NCI-H2107 (cell line): Measurements from ENCODE around the gene TUBB3.

Experiments
- DNase-seq: peaks from one replicate; lab custom pipeline; 2025; lab: John Stamatoyannopoulos, UW

The TUBB3 gene

DNA sequence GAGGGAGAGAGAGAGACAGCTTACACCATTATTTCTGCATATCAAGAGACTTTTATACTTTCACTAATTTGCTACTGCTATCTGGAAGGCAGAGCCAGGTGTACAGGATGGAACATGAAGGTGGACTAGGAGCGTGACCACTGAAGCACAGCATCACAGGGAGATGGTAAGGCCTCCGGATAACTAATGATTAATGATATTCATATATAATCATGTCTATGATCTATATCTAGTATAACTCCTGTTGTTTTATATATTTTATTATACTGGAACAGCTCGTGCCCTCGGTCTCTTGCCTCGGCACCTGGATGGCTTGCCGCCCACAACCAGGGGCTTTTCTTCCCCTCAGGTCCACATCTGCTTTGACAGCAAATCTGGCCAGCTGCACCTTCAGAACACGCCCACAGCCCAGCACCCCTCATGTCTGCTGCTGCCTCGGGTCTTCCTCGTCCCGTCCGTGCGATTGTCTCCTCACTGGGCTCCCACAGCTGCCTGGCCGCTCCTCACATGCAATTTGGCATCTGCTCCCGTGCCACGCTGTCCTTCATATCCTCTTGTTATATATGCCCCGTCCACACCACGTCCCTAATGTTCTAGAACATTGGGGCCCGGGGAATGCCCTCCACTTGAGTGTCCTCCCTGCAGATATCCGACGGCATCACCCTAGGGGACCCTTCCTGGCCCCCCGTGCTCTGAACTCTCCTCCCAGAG is 15.2 kb downstream of the TUBB3 start:
- no peak for DNase-seq

DNA sequence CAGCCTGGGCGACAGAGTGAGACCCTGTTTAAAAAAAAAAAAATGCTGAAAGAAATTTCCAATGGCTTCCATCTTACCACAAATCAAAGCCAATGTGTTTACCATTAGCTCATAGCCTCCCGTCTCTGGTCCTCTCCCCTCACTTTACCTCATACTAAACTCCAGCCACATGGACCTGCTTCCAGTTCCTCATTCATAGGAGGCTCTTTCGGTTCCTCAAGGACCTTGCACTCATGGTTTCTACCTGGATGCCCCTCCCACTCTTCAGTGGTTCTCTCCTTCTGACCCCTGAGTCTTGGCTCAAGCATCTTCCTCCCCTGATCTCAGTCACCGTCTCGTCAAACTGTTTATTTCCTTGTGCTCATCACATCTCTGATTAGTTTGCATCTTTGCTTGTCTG is 21.6 kb downstream of the TUBB3 start:
- DNase-seq, result no peak

DNA sequence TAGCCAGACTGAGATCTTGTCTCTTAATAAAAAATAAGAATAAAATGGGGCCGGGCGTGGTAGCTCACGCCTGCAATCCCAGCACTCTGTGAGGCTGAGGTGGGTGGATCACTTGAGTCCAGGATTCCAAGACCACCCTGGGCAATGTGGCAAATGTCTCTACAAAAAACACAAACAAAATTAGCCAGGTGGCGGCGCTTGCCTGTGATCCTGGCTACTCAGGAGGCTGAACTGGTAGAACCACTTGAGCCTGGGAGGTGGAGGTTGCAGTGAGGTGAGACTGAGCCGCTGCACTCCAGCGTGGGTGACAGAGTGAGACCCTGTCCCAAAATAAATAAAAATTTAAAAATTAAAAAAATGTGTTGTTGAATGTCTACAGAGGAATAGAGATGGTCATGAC is 22.5 kb downstream of the TUBB3 start:
- no peak for DNase-seq

DNA sequence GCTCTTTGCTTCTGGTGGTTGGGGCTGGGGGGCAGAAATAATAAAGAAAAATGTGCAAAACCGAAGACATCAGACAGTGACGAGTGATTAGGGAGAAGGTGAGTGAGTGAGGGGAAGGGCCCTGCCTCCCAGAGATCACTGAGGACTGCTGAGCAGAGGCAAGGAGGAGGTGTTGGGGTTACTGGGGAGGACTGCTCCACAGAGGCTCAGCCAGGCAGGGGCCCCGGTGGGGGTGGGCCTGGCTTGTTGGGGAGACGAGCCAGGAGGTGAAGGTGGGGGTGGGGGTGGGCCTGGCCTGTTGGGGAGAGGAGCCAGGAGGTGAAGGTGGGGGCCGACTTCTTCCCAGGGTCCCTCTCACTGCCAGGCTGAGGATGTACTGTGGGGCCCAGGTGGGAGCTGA is 23.4 kb downstream of the TUBB3 start:
- DNase-seq, result no peak

DNA sequence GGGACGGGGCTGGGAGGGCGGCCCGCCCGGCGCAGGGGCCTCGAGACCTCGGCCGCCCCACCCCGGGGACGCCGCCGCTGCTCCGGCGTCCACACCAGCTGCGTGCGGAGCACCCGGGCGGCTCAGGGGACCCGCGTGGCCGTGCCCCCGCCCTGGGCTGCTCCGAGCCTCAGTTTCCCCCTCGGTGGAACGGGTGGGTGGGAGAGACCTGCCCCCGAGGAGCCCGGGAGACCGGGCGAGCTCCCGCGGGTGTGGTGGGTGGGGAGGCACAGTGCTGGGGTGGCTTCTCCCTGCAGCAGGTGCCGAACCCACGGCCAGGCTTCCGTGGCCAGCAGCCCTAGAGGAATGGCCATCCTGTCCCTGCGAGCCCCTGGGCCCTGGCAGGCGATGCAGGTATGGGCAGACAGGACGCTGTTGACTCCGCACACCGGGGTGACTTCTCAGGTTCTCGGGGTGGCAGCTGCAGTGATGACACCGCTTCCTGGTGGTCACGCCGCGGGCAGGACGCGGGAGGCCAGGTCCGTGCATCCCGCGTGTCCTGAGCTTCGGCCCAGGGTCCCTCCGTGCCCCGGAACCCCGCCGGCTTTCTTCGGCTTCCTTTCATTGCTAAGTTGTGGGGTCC is 26.1 kb downstream of the TUBB3 start:
- no peak for DNase-seq

DNA sequence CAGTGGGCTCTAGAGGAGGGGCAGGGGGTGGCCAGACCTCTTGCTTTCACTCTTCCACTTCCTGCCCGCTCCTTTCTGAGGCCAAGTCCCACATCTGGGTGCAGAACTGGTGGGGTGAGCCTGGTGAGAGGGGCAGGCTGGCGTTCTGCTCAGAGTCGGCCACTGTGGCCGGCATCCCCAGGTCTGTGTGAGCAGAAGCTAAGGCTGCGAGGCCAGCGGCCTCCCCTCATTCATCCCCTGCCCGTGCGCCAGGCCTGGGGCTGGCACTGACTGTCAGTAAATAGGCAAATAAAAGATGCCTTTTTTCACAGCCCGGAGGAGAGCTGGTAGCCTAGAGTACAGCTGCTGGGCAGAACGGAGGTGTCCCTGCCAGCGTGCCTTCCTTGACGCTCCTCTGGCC is 26.6 kb downstream of the TUBB3 start:
- no peak for DNase-seq

DNA sequence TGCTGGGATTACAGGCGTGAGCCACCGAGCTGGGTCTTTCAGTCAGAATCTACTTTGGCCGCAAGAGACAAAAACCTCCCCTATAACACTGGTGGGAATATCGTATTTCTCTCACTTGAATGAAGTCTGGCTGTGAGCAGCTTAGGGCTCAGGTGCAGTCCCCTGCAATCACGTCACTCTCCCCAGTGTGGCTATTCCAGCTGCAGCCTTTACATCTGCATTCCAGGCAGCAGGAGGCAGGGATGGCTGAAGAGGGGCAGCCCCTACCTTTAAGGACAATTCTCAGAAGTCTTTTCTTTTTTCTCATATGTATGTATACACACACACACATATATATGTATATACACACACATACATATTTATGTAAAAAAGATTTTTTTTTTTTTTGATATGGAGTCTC is 28.4 kb downstream of the TUBB3 start:
- peak; percentile 36 for DNase-seq

DNA sequence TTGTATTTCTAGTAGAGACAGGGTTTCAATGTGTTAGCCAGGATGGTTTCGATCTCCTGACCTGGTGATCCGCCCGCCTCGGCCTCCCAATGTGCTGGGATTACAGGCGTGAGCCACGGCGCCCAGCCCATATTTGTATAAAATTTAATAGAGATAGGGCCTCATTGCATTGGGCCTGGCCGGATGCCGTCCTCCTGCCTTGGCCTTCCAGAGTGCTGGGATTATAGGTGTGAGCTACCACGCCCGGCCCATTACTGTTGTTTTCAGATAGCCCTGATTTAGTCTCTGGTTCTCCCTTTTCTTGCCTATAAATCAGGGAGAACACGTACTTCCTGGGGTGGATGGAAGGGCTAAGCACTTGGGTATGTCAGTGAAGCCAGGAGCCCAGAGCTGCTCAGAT is 28.9 kb downstream of the TUBB3 start:
- no peak for DNase-seq

DNA sequence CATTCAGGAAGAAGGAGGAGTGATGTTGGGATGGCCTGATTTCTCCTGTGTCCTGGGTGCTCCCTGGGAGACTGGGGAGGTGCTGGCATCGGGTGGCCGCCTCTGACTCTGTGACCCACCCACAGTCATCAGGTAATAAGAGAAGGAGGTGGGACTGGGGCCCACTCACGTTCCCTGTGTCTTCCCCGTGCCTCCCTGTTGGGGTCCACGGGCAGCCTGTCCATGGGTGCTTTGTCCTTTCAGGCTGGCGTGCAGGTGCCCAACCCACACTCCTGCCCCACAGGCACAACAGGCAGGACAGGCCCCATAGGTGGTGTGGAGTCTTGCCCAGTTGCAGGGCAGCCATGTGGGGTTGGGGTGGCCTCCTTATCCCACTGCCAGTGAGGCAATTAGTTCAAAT is 29.4 kb downstream of the TUBB3 start:
- no peak for DNase-seq

DNA sequence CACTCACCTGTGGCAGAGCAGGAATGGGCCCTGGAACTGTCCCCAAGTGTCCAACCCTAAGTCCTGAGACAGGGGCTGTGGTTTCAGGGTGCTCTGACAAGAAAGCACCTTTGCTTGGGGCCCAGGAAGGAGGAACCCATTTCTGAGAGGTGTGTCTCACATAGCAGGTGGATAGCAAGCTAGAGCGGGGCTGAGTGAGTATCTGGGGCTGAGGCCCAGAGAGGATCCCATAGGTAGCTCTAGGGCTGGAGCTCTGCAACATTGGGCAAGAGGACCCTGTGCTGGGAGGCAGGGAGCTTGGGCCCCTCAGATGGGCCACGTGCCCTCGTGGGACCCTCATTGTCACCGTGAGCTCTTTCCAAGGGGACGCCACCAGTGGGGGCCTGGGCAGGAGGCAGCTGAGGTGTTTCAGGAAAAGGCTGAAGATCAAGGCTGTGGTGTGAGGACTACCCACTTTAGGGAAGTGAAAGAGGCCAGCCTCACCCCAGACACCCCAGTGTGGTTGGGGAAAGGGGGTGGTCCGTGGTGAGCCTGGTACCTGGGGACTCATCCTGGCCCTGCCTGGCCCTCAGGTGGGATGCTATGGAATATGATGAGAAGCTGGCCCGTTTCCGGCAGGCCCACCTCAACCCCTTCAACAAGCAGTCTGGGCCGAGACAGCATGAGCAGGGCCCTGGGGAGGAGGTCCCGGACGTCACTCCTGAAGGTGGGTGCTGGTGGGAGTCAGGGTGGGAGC is 30.7 kb downstream of the TUBB3 start:
- DNase-seq, result no peak

DNA sequence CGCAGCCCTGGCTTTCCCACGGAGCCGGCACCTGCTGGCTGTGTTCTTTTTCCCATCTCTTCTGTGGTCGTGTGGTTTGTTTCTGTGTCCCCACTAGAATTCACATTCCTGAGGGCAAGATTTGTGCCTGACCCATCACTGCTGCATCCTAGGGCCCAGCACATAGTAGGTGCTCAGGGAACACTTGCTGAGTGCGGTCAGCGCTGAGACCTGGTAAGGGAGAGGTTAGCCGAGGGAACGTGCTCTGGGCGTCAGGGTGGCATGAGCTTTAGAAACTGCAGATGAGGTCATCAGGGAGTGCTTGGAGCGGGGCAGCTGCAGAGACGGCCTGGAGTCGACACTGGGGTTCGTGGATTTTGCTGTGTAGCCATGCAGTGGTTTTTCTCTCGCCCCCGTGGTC is 31.3 kb downstream of the TUBB3 start:
- no peak for DNase-seq

DNA sequence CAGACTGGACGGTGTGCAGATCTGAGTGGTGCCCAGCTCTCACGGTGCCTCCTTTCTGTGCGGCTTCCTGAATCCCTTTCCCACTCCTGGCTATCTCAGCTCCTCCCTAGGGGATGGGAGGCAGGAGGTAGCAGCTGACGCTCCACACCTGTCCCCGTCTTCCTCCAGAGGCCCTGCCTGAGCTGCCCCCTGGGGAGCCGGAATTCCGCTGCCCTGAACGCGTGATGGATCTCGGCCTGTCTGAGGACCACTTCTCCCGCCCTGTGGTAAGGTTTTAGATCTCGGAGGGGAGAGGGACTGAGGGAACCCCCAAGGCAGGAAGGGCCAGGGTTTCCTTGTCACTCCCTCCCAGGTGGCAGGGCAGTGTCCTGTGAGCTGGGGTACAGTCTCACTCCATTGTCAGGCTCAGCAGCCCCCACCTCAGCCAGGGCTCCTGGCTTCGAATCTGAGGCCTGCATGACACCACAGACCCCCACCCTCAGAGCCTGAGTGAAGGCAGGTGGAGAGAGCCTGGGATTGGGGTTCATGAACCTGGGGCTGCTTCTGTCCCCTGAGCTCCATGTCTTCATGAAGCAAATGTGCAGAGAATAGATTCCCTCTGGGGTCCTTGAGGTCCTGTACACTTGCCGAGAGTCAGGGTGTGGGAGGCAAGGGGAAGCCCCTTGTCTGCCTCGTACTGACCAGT is 32.0 kb downstream of the TUBB3 start:
- DNase-seq, result no peak

DNA sequence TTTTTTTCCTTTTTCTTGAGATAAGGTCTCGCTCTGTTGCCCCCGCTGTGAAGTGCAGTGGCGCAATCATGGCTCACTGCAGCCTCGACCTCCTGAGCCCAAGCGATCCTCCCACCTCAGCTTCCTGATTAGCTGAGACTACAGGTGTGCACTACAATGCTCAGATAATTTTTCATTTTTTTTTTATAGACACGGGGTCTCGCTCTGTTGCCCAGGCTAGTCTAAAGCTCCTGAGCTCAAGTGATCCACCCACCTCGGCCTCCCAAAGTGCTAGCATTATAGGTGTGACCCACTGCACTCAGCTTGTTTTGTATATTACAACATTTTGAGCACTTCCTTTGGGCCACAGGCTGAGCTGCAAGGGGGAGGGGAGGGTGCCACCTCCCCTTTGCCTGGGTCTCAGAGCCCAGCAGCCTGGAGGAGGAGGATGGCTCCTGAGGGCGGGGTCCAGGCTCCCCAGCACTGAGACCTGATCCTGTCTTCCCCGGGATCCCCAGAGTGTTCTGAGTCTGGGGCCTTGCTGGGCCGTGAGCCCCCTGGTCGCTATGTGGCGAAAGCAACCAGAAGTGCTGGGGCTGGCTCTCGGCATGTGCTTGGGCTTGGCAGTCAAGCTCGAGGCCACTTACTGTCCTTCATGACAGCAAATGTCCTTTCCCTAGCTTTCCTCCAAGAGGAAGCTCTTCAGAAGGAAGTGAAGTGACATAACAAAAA is 33.5 kb downstream of the TUBB3 start:
- DNase-seq, result no peak

DNA sequence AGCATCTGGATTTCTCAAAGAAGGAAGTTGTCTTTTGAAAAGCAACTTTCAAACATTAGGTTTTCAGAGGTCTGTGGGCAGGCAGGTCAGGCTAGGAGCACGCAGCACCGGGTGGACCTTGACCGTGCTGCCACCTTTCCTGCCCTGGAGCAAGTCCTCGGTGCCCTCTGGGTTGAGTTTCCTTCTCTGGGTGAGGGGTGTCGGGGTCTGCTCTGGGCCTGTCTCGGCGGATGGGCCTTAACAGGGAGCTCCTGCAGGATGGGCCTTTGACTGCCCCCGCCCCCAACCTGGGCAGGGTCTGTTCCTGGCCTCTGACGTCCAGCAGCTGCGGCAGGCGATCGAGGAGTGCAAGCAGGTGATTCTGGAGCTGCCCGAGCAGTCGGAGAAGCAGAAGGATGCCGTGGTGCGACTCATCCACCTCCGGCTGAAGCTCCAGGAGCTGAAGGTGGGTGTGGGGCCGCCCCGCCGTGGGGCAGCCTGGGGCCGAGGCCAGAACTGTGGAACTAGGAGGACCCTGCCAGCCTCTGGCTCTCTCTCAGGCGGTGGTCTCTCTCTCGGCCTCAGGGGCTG is 34.2 kb downstream of the TUBB3 start:
- no peak for DNase-seq

DNA sequence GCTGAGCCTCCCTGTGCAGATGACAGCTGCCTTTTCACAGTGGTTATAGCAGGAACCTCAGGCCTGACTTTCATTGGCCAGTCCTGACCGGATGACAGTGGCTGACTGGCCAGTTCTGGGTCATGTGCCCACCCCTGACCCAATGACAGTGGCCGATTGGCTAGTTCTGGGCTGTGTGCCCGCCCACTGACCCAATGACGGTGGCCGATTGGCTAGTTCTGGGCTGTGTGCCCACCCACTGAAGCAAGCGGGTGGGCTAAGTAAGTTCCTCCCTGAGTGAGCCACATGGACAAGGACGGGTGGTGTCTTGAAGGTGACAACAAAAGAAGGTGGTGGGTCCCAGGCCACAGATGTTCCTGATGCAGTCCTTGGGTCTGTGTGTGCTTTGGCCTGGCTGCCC is 34.9 kb downstream of the TUBB3 start:
- no peak for DNase-seq

DNA sequence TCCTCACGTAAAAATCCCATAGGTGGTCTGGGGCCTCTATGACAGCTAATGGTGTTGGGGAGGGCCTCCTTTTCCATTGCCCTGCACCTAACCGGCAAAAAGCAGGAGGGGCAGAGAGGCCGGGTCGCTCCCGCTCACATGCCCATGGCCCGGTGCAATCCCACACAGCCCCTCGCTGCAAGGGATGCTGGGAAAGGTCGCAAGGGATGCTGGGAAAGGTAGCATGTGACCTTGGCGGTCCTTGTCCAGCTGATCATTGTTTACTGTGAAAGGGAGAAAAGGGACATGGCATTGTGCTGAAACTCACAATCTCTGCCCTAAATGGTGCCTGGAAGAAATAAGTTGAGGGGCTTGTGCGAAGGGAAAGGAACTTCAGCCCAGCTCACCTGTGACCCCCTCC is 35.5 kb downstream of the TUBB3 start:
- no peak for DNase-seq

DNA sequence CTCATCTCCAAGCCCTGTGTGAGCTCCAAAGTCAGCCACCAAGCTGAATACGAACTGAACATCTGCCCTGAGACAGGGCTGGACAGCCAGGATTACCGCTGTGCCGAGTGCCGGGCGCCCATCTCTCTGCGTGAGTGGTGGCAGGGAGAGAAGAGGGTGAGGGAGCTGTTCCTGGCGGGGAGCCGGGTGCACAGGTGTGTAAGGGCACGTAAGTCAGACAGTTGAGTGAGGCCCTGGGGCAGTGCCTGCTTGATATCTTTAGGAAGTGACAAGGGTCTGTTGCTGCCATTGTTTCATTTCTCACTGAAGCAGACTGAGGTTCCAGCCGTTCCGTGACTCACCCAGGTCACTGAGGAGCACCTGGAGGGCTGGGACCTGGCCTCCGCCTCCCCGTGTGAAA is 37.8 kb downstream of the TUBB3 start:
- DNase-seq, result no peak

DNA sequence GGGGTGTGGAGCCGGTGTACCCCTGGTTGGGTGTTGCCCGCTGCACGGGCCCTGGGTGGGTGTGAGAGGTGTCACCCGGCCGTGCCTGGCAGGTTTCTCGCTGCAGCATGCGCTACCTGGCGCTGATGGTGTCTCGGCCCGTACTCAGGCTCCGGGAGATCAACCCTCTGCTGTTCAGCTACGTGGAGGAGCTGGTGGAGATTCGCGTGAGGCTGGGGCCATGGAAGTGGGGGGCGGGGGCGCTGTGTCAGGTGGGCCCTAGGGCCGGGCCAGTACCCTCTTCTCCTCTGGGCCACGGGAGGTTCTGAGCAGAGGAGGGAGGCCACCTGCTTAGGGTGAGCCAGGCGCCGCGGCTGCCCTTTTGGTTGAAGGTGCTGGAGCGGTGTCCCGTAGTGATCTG is 38.8 kb downstream of the TUBB3 start:
- DNase-seq, result no peak

DNA sequence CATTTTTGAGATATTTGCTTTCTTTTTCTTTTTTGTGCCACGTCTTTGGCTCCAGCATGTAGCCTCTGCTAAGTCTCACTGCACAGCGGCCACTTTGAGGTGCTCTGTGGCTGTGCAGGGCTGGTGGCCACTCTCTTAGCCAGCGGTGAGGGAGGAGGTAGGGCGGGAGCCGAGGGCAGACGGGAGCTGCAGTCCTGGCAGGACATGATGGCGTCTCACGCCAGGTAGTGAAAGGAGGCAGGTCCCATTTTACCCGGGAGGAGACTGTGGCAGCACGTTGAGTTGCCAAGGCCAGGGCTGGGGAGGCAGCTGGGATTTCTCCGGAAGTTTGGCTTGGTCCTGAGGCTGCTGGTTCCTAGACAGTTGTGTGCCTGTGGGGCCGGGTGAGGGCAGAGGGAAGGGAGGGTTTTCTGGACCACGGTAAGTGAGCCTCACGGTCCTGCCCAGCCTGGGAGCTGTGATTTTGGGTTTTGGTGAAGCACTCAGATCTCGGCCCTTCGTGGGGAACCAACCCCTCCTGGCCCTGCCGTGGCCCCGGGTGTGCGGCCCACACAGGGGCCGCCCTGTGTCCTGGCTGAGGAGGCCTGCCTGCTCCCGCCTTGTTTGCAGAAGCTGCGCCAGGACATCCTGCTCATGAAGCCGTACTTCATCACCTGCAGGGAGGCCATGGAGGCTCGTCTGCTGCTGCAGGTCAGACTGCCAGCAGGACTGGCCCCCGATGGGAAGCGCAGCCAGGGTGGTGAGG is 39.8 kb downstream of the TUBB3 start:
- no peak for DNase-seq

DNA sequence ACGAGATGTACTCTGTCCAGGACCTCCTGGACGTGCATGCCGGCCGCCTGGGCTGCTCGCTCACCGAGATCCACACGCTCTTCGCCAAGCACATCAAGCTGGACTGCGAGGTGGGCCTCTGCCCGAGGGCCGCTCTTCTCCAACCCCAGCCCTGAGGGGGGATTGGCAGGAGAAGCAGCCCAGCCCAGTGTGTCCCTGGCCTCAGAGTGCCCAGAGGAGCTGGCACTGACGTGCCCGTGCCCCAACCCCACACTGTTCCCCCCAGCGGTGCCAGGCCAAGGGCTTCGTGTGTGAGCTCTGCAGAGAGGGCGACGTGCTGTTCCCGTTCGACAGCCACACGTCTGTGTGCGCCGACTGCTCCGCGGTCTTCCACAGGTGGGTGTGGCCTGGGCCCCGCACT is 41.1 kb downstream of the TUBB3 start:
- no peak for DNase-seq
